Tibial nerve (tissue), 4 donors: ENCODE data around the gene PPHLN1.

Experiments used
- CTCF ChIP-seq, 5 experiments: fragments of 200-600 bp in 3 of 5; fragments of 450-650 bp in 2 of 5; sonication (generic) in 3 of 5; IDR thresholded peaks; one replicate each; pipeline ENCODE4 v1.5.1; 2016 to 2019; ENCODE audit warnings: antibody characterized with exemption in 5 of 5, mild to moderate bottlenecking in 3 of 5, moderate library complexity in 2 of 5
- EP300 ChIP-seq, 2 donors: sonication (generic); formaldehyde crosslinking; IDR thresholded peaks; one replicate each; pipeline ENCODE4 v1.6.1; 2017; ENCODE audit warnings: antibody characterized with exemption in 2 of 2, mild to moderate bottlenecking in 1 of 2
- POLR2A ChIP-seq, 2 donors: fragments of 450-650 bp; IDR thresholded peaks; one replicate each; pipeline ENCODE4 v1.6.1; 2017; ENCODE audit warnings: antibody characterized with exemption in 2 of 2, mild to moderate bottlenecking in 2 of 2, moderate library complexity in 2 of 2

GRCh38 chr12:42394429-42394828 lies 68.5 kb downstream of the PPHLN1 start:
- TF ChIP-seq CTCF (IDR thresholded peaks at IDR 0.05) (no peak), POLR2A (IDR thresholded peaks at IDR 0.05) (no peak), EP300 (IDR thresholded peaks at IDR 0.05) (no peak)
